Activated naive CD8-positive, alpha-beta T cell treated with anti-CD3 and anti-CD28 coated beads, Interleukin-2, amount 10 ng/mL, durations not matched to agents 7 days and 5 days (primary cell): ENCODE results near the gene CNTN4. TPM values are rescaled to one million over a fixed set of nuclear protein-coding genes. Genes with fewer than 3 reads are reported as not detected.

ENCODE experiments used
- ATAC-seq: fragments of 150-1000 bp; cut with Tn5 transposase; one replicate; pipeline ENCODE4 v1.10.0; 2021; ENCODE audit warnings: low read depth, moderate library complexity
- POLR2A ChIA-PET: fragments of 350-600 bp; sonication (Branson Sonifier 250); formaldehyde crosslinking; loops from one replicate; lab custom pipeline; 2021; ENCODE audit warnings: antibody characterized with exemption; lab: Charles Lee
- DNase-seq: peaks from one replicate; pipeline ENCODE4 v3.0.0; 2021
- H3K27ac Mint-ChIP-seq: one replicate; pipeline ENCODE4 v1.8.0; 2022; ENCODE audit warnings: mild to moderate bottlenecking, mixed read lengths
- H3K27me3 Mint-ChIP-seq: one replicate; pipeline ENCODE4 v1.8.0; 2022; ENCODE audit warnings: mild to moderate bottlenecking, moderate library complexity, mixed read lengths
- H3K36me3 Mint-ChIP-seq: one replicate; pipeline ENCODE4 v1.8.0; 2021; ENCODE audit warnings: mild to moderate bottlenecking, mixed read lengths
- H3K4me1 Mint-ChIP-seq: one replicate; pipeline ENCODE4 v1.8.0; 2021; ENCODE audit warnings: mixed read lengths
- H3K4me3 Mint-ChIP-seq: one replicate; pipeline ENCODE4 v1.8.0; 2022; ENCODE audit warnings: mild to moderate bottlenecking, moderate library complexity, mixed read lengths
- H3K9me3 Mint-ChIP-seq: one replicate; pipeline ENCODE4 v1.8.0; 2021; ENCODE audit warnings: mixed read lengths
- total RNA-seq, 2 experiments: library from RNA; stranded (reverse); gene quantifications; one replicate each; pipeline ENCODE4 v1.2.3, GENCODE V29; 2021

Gene CNTN4
- total RNA-seq, 2 experiments from 2014 or later, result not detected

DNA sequence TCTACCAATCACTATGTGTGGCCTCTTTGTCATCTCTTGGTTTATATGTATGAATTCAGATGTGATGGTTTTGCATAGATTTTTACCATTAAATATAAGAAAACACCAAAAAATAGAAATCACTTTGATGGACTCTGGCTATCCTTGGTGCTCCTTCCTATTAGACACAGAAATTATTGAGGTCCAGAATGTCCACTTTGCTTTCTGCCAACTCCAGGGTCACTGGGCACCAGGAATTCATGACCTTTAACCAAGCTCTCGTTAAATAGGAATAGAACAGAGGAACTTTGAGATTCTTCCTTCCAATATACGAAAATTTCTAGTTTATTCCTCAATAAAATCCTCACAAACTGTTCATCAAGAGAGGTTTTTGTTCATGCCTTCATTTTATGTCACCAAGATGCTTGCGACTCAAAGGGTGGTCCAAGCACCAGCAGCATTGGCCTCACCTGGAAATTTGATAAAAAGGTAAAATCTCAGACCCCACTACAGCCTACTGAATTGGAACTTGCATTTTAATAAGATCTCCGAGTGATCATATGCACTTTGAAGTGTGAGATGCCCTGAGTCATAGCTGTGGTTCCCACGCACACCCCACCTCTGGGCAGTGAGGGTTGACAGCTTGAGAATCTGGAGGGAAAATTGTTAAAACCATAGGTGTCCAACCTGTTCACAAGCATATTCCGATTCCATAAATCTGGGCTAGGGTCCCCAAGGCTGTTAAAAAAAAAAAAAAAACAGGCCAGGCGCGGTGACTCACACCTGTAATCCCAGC lies 725.0 kb downstream of the CNTN4 start:
- ATAC-seq (no peak), DNase-seq (no peak)
- POLR2A ChIA-PET, result no interaction called here
- H3K4me3 Mint-ChIP-seq, result no peak overlapping the region
- H3K36me3 Mint-ChIP-seq, result no peaks in the 10 kb centered on the region
- no peak overlapping the region for H3K27ac Mint-ChIP-seq
- H3K4me1 Mint-ChIP-seq, result no peaks in the 10 kb centered on the region
- H3K27me3 Mint-ChIP-seq, result no peaks in the 10 kb centered on the region
- H3K9me3 Mint-ChIP-seq, result no peaks in the 10 kb centered on the region

GRCh38 chr3:2826036-2826435 lies 727.4 kb downstream of the CNTN4 start:
- Mint-ChIP-seq H3K27me3 (no peaks in the 10 kb centered on the region), H3K27ac (no peak overlapping the region), H3K4me1 (no peaks in the 10 kb centered on the region), H3K9me3 (no peaks in the 10 kb centered on the region), H3K4me3 (no peak overlapping the region), H3K36me3 (no peaks in the 10 kb centered on the region)
- POLR2A ChIA-PET, result no interaction called here
- ATAC-seq (no peak), DNase-seq (no peak)

- no peaks in the 10 kb centered on the region for H3K36me3 Mint-ChIP-seq
- no peaks in the 10 kb centered on the region for H3K9me3 Mint-ChIP-seq
- H3K27ac Mint-ChIP-seq, result no peak overlapping the region
- no peak for ATAC-seq
- no peaks in the 10 kb centered on the region for H3K27me3 Mint-ChIP-seq
- POLR2A ChIA-PET, result no interaction called here
- DNase-seq, result no peak
- H3K4me1 Mint-ChIP-seq, result no peaks in the 10 kb centered on the region
- no peak overlapping the region for H3K4me3 Mint-ChIP-seq
Observed at GRCh38 chr3:2826453-2826852, 727.8 kb downstream of the CNTN4 start.

DNA sequence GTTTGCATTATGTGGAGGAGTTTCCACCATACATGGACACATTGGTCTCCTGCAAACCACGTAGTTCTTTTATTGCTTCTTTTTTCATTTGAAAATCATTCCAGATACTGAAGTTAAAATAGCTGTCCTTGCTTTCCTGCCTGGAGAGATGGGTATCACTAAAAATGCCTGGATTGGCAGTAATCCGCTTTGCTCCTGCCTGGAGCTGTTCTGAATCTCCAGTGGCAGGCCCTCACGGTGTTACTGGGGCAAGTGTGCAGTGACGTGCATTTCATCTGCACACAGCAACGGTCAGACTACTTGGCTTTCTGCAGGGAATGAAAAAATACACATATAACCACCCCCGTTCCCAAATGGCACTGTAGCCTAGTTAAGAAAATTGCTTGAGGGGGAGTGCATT lies 738.6 kb downstream of the CNTN4 start:
- POLR2A ChIA-PET, result no interaction called here
- Mint-ChIP-seq H3K36me3 (no peaks in the 10 kb centered on the region), H3K4me3 (no peak overlapping the region), H3K27ac (no peak overlapping the region), H3K9me3 (no peaks in the 10 kb centered on the region), H3K27me3 (no peaks in the 10 kb centered on the region), H3K4me1 (no peaks in the 10 kb centered on the region)
- ATAC-seq (no peak), DNase-seq (no peak)

- Mint-ChIP-seq H3K4me1 (no peaks in the 10 kb centered on the region), H3K36me3 (no peaks in the 10 kb centered on the region), H3K27me3 (no peaks in the 10 kb centered on the region), H3K4me3 (no peak overlapping the region), H3K9me3 (no peaks in the 10 kb centered on the region), H3K27ac (no peak overlapping the region)
- DNase-seq (no peak), ATAC-seq (no peak)
- POLR2A ChIA-PET, result no interaction called here
Observed at GRCh38 chr3:2837910-2838309, 739.2 kb downstream of the CNTN4 start.

GRCh38 chr3:2838546-2839157 lies 740.0 kb downstream of the CNTN4 start:
- Mint-ChIP-seq H3K27ac (no peak overlapping the region), H3K4me3 (no peak overlapping the region), H3K9me3 (no peaks in the 10 kb centered on the region), H3K36me3 (no peaks in the 10 kb centered on the region), H3K27me3 (no peaks in the 10 kb centered on the region), H3K4me1 (no peaks in the 10 kb centered on the region)
- POLR2A ChIA-PET, result no interaction called here
- no peak for DNase-seq
- no peak for ATAC-seq

DNA sequence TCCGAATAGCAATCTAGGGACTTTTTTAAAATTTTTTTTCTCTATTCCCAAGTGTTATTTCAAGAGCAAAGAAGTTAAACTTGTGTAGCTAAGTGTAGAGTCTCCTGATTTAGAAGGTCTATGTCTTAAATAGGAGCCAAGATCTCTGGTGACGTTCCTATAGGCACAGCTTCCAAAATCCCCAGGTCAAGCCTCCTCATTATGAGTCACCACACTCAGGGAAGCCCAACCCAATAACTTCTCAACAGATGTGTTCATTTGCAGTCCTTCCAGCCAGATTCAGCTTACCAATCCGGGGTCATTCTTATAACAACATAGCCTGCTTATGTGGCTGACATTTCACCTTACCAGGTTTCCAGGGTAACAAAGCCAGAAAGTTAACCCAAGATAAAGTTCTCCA lies 741.2 kb downstream of the CNTN4 start:
- POLR2A ChIA-PET, result no interaction called here
- no peak for ATAC-seq
- no peaks in the 10 kb centered on the region for H3K36me3 Mint-ChIP-seq

DNA sequence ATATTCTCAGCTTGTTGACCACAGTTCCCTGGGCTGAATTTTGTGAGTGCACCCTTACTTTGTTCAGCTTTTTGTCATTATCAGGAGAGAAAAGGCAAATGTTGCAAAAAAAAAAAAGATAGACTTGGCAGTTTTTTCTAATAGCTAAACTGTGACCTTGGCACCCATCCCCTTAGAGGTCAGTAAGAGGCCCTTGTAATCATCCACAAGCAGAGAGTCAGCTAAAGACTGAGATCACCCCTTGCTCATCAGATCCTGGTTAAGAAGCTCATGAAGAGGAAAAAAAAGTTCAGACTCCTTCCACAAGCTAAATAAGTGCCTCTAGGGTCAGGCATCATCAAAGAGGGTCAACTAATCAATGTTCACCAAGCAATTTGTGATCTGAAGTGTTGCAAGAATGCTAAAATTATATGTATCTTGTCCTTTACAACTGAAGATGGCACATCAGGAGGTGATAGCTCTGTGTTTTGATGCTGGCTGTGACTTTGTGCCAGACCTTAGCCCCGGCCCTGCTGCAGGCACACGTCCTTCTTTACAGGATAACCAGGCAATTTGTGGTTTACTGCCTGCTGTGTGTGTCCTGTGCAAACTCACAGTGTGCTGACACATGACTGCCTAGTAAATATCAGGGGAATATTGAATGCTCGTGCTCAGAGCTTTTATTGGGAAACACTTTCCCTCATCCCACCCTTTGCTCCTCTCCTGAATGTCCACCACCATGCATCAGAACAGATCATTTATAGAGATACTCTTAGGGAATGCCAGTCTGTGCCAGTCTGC lies 748.6 kb downstream of the CNTN4 start:
- ATAC-seq, result no peak
- no peak for DNase-seq
- Mint-ChIP-seq H3K27ac (no peak overlapping the region), H3K36me3 (no peaks in the 10 kb centered on the region), H3K4me3 (no peak overlapping the region), H3K9me3 (no peaks in the 10 kb centered on the region), H3K4me1 (no peaks in the 10 kb centered on the region), H3K27me3 (no peaks in the 10 kb centered on the region)
- POLR2A ChIA-PET, result no interaction called here

More for the DNA sequence above, 741.2 kb downstream of the CNTN4 start:
- no peak for DNase-seq
- H3K27me3 Mint-ChIP-seq, result no peaks in the 10 kb centered on the region
- no peak overlapping the region for H3K4me3 Mint-ChIP-seq
- no peaks in the 10 kb centered on the region for H3K4me1 Mint-ChIP-seq
- no peaks in the 10 kb centered on the region for H3K9me3 Mint-ChIP-seq
- H3K27ac Mint-ChIP-seq, result no peak overlapping the region

DNA sequence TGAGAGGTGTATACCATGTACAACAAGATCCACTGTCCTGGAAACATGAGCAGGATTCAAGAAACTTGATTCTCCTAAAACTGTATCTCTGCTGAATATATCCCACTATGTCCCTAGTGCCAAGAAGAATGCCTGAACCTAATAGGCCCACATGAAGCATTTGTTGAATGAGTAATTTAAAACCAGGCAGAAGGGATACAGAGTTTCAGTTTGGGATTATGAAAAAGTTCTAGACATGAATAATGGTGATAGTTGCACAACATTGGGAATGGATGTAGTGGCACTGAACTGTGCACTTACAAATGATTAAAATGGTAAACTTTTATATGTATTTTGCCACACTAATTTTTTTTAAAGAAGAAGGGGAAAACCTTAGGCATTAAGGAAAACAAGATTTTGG lies 750.4 kb downstream of the CNTN4 start:
- Mint-ChIP-seq H3K36me3 (no peaks in the 10 kb centered on the region), H3K4me3 (no peak overlapping the region), H3K4me1 (no peaks in the 10 kb centered on the region), H3K27me3 (no peaks in the 10 kb centered on the region), H3K9me3 (no peaks in the 10 kb centered on the region), H3K27ac (no peak overlapping the region)
- no peak for ATAC-seq
- POLR2A ChIA-PET, result no interaction called here
- no peak for DNase-seq

- Mint-ChIP-seq H3K4me1 (no peaks in the 10 kb centered on the region), H3K36me3 (no peaks in the 10 kb centered on the region), H3K4me3 (no peak overlapping the region), H3K9me3 (no peaks in the 10 kb centered on the region), H3K27me3 (no peaks in the 10 kb centered on the region), H3K27ac (no peak overlapping the region)
- ATAC-seq (no peak), DNase-seq (no peak)
- POLR2A ChIA-PET, result no interaction called here
Observed at GRCh38 chr3:2850701-2851100, 752.0 kb downstream of the CNTN4 start.

- Mint-ChIP-seq H3K36me3 (no peaks in the 10 kb centered on the region), H3K27ac (no peak overlapping the region), H3K27me3 (no peaks in the 10 kb centered on the region), H3K4me1 (no peaks in the 10 kb centered on the region), H3K4me3 (no peak overlapping the region), H3K9me3 (no peaks in the 10 kb centered on the region)
- ATAC-seq (no peak), DNase-seq (no peak)
- POLR2A ChIA-PET, result no interaction called here
Observed at GRCh38 chr3:2851361-2851760, 752.7 kb downstream of the CNTN4 start.

DNA sequence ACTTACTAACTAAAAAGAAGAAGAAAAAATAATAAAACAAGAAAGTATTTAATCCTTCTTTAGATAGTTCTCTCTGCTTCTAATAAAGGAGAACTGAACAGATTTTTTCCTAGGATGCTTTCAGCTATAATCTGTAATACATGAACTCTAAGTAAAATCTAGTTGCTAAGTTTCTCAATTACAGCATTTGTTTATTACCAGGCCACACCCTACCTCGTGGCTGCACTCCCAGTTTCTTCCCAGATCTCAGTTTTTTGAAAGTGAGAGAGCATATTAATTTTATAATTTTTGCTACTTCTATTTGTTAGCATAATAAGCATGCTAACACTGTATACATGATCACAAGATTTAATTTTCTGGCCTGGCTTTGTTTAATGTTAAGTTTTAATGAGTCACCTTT lies 753.2 kb downstream of the CNTN4 start:
- H3K4me3 Mint-ChIP-seq, result no peak overlapping the region
- H3K27ac Mint-ChIP-seq, result no peak overlapping the region
- no peaks in the 10 kb centered on the region for H3K4me1 Mint-ChIP-seq
- no peaks in the 10 kb centered on the region for H3K36me3 Mint-ChIP-seq
- POLR2A ChIA-PET, result no interaction called here
- H3K27me3 Mint-ChIP-seq, result no peaks in the 10 kb centered on the region
- no peaks in the 10 kb centered on the region for H3K9me3 Mint-ChIP-seq
- no peak for ATAC-seq
- no peak for DNase-seq

GRCh38 chr3:2853651-2854050 lies 755.0 kb downstream of the CNTN4 start:
- DNase-seq (no peak), ATAC-seq (no peak)
- H3K4me3 Mint-ChIP-seq, result no peak overlapping the region
- no peak overlapping the region for H3K27ac Mint-ChIP-seq
- H3K27me3 Mint-ChIP-seq, result no peaks in the 10 kb centered on the region
- POLR2A ChIA-PET, result no interaction called here
- no peaks in the 10 kb centered on the region for H3K4me1 Mint-ChIP-seq
- no peaks in the 10 kb centered on the region for H3K9me3 Mint-ChIP-seq
- H3K36me3 Mint-ChIP-seq, result no peaks in the 10 kb centered on the region
